Adipocyte (in vitro differentiated cells): ENCODE data around the gene MAZ.

Source experiments
- DNase-seq: peaks from one replicate; pipeline ENCODE4 v3.0.0-alpha.2; 2015; ENCODE audit warnings: low read depth
- H3K27me3 ChIP-seq: replicated peaks from 2 replicates; pipeline ENCODE4 v1.7.0; 2013; ENCODE audit warnings: mild to moderate bottlenecking, low read length, moderate library complexity; ENCODE audit not compliant: control insufficient read depth, insufficient read depth
- H3K36me3 ChIP-seq: 2 replicates; pipeline ENCODE4 v1.7.0; 2013; ENCODE audit warnings: low read length, mild to moderate bottlenecking, moderate library complexity; ENCODE audit not compliant: control insufficient read depth, insufficient read depth, severe bottlenecking
- H3K4me1 ChIP-seq: 2 replicates; pipeline ENCODE4 v1.7.0; 2013; ENCODE audit warnings: mild to moderate bottlenecking, low read length, moderate library complexity; ENCODE audit not compliant: control insufficient read depth, insufficient read depth
- H3K4me3 ChIP-seq: 2 replicates; pipeline ENCODE4 v1.7.0; 2013; ENCODE audit warnings: mild to moderate bottlenecking, low read length, moderate library complexity
- H3K9ac ChIP-seq: 2 replicates; pipeline ENCODE4 v1.7.0; 2013; ENCODE audit warnings: mild to moderate bottlenecking, low read length, moderate library complexity
- H3K9me3 ChIP-seq: 2 replicates; pipeline ENCODE4 v1.7.0; 2013; ENCODE audit warnings: mild to moderate bottlenecking, low read length, moderate library complexity; ENCODE audit not compliant: control insufficient read depth

MAZ gene

DNA sequence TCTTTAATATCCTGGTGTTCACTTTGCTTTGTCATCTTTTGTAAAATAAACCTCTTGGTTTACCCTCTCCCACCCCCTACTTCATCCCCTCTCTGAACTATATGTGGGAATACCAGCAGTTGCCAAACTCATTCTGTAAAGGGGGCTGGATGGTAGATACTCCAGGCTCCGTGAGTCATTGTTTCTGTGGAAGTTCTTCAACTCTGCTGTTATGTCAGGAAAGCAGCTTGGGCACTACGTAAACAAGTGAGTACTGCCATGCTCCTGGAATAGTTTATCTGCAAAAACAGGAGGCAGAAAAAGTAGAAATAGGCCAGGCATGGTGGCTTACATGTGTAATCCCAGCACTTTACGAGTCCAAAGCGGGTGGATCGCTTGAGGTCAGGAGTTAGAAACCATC is 31.5 kb downstream of the MAZ start:
- H3K36me3 ChIP-seq = peaks cover 95% of the 10 kb centered on the region
- H3K9ac ChIP-seq = no peak overlapping the region
- H3K9me3 ChIP-seq = no peaks in the 10 kb centered on the region
- no peaks in the 10 kb centered on the region for H3K27me3 ChIP-seq
- DNase-seq = no peak
- H3K4me1 ChIP-seq = no peaks in the 10 kb centered on the region
- no peak overlapping the region for H3K4me3 ChIP-seq

DNA sequence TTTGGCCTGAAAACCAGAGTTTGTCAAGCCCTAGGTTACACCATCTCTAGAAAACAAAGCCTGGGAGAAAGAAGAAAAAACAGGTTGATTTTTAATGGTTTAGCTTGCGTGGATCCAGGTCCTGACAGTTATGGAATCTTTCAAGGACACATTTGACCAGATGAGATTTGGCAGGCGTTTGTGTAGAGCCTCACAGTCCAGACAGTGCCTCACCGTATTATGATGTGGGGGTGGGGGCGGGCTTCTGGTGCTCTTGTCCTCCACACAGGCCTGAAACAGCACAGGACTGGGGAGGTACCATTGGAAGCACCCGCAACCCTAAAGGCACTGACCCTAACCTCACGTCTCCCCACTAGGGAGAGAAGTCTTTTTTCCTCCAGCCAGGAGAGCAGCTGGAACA is 33.5 kb downstream of the MAZ start:
- no peak for DNase-seq
- Histone ChIP-seq H3K4me1 (peaks cover 6% of the 10 kb centered on the region), H3K4me3 (no peak overlapping the region), H3K9ac (no peak overlapping the region), H3K9me3 (no peaks in the 10 kb centered on the region), H3K27me3 (no peaks in the 10 kb centered on the region), H3K36me3 (peaks cover 93% of the 10 kb centered on the region)

DNA sequence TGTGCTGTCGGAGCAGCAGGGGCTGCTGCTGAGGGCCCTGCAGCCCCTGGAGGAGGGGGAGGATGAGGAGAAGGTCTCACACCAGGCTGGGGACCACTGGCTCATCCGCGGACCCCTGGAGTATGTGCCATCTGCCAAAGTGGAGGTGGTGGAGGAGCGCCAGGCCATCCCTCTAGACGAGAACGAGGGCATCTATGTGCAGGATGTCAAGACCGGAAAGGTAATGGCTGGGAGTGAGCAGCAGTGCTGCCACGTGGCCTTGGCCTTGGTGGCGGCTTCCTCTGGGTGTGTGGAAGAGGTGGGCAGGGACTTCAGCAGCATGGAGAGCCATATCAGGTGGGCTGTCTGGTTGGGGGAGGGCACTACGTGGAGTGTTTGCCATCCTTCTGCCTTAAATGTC is 33.9 kb downstream of the MAZ start:
- H3K27me3 ChIP-seq = no peaks in the 10 kb centered on the region
- H3K36me3 ChIP-seq = peaks cover 92% of the 10 kb centered on the region
- peaks cover 9% of the 10 kb centered on the region for H3K4me1 ChIP-seq
- no peak for DNase-seq
- H3K9me3 ChIP-seq = no peaks in the 10 kb centered on the region
- no peak overlapping the region for H3K4me3 ChIP-seq
- no peak overlapping the region for H3K9ac ChIP-seq

DNA sequence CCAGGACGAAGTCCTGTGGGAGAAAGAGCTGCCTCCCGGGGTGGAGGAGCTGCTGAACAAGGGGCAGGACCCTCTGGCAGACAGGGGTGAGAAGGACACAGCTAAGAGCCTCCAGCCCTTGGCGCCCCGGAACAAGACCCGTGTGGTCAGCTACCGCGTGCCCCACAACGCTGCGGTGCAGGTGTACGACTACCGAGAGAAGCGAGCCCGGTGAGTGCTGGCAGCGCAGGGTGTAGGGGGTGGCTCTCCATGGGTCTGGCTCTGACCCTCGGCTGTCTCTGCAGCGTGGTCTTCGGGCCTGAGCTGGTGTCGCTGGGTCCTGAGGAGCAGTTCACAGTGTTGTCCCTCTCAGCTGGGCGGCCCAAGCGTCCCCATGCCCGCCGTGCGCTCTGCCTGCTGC is 35.3 kb downstream of the MAZ start:
- DNase-seq = no peak
- no peak overlapping the region for H3K9ac ChIP-seq
- peaks cover 14% of the 10 kb centered on the region for H3K4me1 ChIP-seq
- H3K9me3 ChIP-seq = no peaks in the 10 kb centered on the region
- no peak overlapping the region for H3K4me3 ChIP-seq
- H3K27me3 ChIP-seq = no peaks in the 10 kb centered on the region
- H3K36me3 ChIP-seq = peaks cover 92% of the 10 kb centered on the region

DNA sequence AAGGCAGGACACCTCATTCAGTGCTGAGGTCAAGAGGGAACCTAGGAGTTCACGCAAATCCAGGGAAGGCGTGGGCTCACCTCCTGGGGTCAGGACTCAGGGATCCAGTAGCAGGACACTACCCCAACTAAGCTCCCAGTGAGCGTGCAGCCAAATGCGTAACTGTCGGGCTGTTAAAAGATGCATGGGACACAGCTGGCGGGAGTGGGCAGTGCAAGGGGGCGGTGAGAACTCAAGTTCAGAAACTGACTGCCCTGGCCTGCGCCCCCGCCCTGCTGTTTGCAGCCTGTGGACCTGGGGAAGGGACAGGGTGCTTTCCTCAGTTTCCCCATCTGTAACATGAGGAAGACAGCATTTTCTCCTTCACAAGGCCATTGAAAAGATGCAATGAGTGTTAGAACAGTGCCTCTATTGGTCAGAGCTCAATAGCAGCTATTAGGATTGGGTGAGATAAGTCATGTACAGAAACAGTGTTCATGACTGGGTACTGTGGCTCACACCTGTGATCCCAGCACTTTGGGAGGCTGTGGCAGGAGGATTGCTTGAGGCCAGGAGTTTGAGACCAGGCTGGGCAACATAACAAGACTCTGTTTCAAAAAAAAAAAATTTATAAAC is 36.5 kb downstream of the MAZ start:
- Histone ChIP-seq H3K9me3 (no peaks in the 10 kb centered on the region), H3K4me3 (no peak overlapping the region), H3K36me3 (peaks cover 92% of the 10 kb centered on the region), H3K9ac (no peak overlapping the region), H3K4me1 (peaks cover 14% of the 10 kb centered on the region), H3K27me3 (no peaks in the 10 kb centered on the region)
- no peak for DNase-seq

DNA sequence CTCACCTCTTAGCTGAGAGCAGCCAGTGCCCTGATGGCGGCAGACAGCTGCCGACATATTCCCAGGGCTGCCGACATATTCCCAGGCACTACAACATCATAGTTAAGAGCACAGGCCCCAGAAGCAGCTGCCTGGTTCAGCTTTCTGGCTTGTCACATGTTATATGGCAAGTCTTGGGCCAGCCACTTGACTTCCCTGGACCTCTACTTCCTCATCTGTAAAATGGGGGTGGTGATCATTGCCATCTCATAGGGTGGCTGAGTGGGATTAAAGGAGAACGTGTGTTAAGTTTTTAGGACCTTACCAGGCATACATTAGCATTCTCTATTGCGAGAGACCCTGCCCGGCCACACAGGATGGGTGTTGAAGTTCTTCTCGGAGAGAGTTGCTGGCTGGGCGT is 37.6 kb downstream of the MAZ start:
- no peak for DNase-seq
- peaks cover 14% of the 10 kb centered on the region for H3K4me1 ChIP-seq
- H3K4me3 ChIP-seq = no peak overlapping the region
- H3K36me3 ChIP-seq = peaks cover 86% of the 10 kb centered on the region
- H3K9ac ChIP-seq = no peak overlapping the region
- H3K27me3 ChIP-seq = no peaks in the 10 kb centered on the region
- H3K9me3 ChIP-seq = no peaks in the 10 kb centered on the region

DNA sequence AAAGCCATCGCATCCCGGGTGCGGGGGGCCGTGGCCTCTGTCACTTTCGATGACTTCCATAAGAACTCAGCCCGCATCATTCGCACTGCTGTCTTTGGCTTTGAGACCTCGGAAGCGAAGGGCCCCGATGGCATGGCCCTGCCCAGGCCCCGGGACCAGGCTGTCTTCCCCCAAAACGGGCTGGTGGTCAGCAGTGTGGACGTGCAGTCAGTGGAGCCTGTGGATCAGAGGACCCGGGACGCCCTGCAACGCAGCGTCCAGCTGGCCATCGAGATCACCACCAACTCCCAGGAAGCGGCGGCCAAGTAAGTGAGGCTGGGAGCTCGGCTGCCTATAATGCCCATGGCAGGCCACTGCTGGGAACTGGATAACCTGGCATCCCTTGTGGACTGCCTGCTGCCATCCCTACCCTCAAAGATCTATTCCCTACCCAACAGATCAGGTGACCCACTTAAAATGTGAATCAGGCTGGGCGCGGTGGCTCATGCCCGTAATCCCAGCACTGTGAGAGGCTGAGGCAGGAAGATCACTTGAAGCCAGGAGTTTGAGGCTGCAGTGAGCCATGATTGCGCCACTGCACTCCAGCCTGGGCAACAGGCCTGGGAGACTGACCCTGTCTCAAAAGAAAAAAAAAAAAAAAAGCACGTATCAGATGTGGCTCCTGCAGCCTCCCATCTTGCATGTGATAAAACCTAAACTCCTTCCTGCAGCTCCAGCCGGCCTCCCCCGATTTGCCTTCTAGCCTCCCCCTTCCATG is 38.4 kb downstream of the MAZ start:
- no peak overlapping the region for H3K4me3 ChIP-seq
- H3K4me1 ChIP-seq = peaks cover 14% of the 10 kb centered on the region
- DNase-seq = no peak
- no peaks in the 10 kb centered on the region for H3K27me3 ChIP-seq
- no peaks in the 10 kb centered on the region for H3K9me3 ChIP-seq
- peaks cover 78% of the 10 kb centered on the region for H3K36me3 ChIP-seq
- peak overlapping the region; percentile 54 for H3K9ac ChIP-seq

DNA sequence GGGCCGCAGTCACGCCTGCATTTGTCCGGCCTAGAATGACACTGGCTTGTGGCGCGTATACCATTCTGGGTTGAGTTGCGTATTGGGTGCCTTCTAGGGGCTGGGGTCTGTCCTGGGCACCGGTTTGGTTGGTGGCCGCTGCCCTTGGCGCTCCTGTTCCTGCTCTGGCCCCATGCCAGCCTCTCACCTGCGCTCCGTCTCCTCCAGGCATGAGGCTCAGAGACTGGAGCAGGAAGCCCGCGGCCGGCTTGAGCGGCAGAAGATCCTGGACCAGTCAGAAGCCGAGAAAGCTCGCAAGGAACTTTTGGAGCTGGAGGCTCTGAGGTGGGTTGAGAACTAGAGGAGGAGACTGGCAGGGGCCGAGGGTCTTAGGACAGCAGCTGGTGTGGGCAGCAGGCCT is 39.3 kb downstream of the MAZ start:
- no peaks in the 10 kb centered on the region for H3K27me3 ChIP-seq
- DNase-seq = no peak
- H3K36me3 ChIP-seq = peaks cover 69% of the 10 kb centered on the region
- no peaks in the 10 kb centered on the region for H3K9me3 ChIP-seq
- H3K9ac ChIP-seq = peak overlapping the region; percentile 54
- peaks cover 14% of the 10 kb centered on the region for H3K4me1 ChIP-seq
- no peak overlapping the region for H3K4me3 ChIP-seq

DNA sequence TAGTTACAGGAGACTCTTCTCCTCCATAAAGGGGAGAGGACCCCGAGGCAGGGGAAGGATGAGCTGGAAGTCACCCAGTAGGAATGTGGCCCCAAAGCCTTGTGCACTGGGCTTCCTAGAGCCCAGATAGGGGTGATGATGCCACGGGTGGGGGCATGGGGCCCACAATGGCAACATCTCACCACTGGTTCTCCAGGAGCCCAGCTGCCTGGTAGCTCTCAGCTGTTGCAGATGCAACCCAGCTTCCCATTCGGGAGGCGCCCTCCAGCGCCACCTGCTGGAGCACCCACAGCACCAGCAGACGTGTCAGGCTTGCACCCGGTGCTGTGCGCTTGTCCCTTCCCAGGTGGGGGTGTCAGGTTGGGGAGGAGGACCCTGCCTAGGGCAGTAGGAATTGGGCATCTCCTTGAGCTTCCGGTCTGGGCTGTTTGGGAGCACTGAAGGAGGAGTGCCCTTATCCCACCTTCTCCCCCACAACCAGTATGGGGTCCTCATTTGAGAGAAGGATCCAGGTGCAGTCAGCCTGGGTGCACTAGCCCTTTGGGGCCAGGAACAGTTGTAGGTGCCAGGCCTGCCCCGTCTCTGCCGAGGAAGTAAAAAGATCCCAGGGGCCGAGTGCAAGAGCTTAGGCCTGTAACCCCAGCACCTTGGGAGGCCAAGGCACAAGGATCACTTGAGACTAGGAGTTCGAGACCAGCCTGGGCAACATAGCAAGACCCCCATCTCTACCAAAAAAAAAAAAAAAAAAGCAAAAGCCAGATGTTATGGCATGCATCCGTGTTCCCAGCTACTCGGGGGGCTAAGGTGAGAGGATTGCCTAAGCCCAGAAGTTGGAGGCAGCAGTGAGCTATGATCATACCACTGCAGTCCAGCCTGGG is 42.3 kb downstream of the MAZ start:
- Histone ChIP-seq H3K9ac (peak overlapping the region; percentile 29), H3K9me3 (no peaks in the 10 kb centered on the region), H3K36me3 (peaks cover 45% of the 10 kb centered on the region), H3K27me3 (no peaks in the 10 kb centered on the region), H3K4me3 (no peak overlapping the region), H3K4me1 (peaks cover 17% of the 10 kb centered on the region)
- DNase-seq = peak; percentile 80

DNA sequence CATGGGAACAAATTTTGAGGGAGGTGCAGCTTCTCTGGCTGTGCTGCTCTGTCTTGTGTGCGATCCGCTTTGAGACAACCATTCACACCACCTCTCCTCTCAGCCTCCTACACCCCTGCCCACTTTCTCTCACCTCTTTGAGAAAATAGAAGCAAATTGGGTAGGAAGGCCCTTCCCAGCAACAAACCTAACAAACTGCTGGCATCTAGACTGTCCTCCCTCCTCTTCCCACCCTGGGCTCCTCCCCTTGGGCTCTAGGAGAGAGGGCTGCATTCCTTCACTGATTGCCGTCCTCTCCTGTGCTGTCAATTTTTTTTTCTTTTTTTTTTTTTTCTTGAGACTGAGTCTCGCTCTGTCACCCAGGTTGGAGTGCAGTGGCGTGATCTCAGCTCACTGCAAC is 43.2 kb downstream of the MAZ start:
- H3K9ac ChIP-seq = peak overlapping the region; percentile 29
- DNase-seq = no peak

DNA sequence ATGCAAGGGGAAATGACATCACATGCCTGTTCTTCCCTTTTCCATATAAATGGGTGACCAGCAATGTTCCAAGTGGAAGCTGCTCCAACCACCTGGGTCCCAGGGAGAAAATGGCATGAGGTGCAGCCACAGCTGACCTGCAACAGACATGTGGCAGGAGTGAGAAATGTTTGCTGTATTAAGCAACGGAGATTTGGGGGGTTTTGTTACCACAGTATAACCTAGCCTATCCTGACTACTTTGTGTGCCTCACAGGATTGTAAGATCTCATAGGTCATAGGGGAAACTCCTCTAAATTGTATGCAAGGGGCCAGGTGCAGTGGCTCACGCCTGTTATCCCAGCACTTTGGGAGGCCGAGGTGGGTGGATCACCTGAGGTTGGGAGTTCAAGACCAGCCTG is 44.7 kb downstream of the MAZ start:
- no peaks in the 10 kb centered on the region for H3K9me3 ChIP-seq
- no peak overlapping the region for H3K4me3 ChIP-seq
- peaks cover 23% of the 10 kb centered on the region for H3K36me3 ChIP-seq
- H3K27me3 ChIP-seq = no peaks in the 10 kb centered on the region
- H3K9ac ChIP-seq = no peak overlapping the region
- peaks cover 2% of the 10 kb centered on the region for H3K4me1 ChIP-seq
- no peak for DNase-seq

More for the DNA sequence above, 43.2 kb downstream of the MAZ start:
- peaks cover 36% of the 10 kb centered on the region for H3K36me3 ChIP-seq
- H3K4me3 ChIP-seq = no peak overlapping the region
- peaks cover 14% of the 10 kb centered on the region for H3K4me1 ChIP-seq
- no peaks in the 10 kb centered on the region for H3K27me3 ChIP-seq
- no peaks in the 10 kb centered on the region for H3K9me3 ChIP-seq
